KMS-11 (cell line): Measurements from ENCODE around the gene RAB7B.

Source experiments
- H2AFZ ChIP-seq: fragments of 200-600 bp; sonication (generic); 2 replicates; pipeline ENCODE4 v1.6.1; 2016; ENCODE audit warnings: antibody characterized with exemption, mixed run types, low read depth
- H3K27ac ChIP-seq: fragments of 200-600 bp; sonication (generic); 2 replicates; pipeline ENCODE4 v1.6.1; 2016; ENCODE audit warnings: mild to moderate bottlenecking, mixed run types
- H3K27me3 ChIP-seq: fragments of 200-600 bp; sonication (generic); 2 replicates; pipeline ENCODE4 v1.6.1; 2017; ENCODE audit warnings: mild to moderate bottlenecking, low read depth, mixed run types, moderate library complexity; ENCODE audit not compliant: insufficient read depth
- H3K36me3 ChIP-seq: fragments of 200-600 bp; sonication (generic); 2 replicates; pipeline ENCODE4 v1.6.1; 2017; ENCODE audit warnings: mild to moderate bottlenecking, mixed run types; ENCODE audit not compliant: insufficient read depth
- H3K4me1 ChIP-seq: fragments of 200-600 bp; sonication (generic); 2 replicates; pipeline ENCODE4 v1.6.1; 2016; ENCODE audit warnings: mild to moderate bottlenecking, low read depth, mixed run types; ENCODE audit not compliant: poor library complexity, severe bottlenecking
- H3K4me2 ChIP-seq: fragments of 200-600 bp; sonication (generic); 2 replicates; pipeline ENCODE4 v1.7.0; 2016; ENCODE audit warnings: mild to moderate bottlenecking, mixed run types
- H3K4me3 ChIP-seq: fragments of 200-600 bp; sonication (generic); IDR thresholded peaks from 2 replicates; pipeline ENCODE4 v1.6.1; 2017; ENCODE audit warnings: low read depth, low read length, mixed read lengths; ENCODE audit not compliant: insufficient read depth
- H3K79me2 ChIP-seq: fragments of 200-600 bp; sonication (generic); 2 replicates; pipeline ENCODE4 v1.6.1; 2016; ENCODE audit warnings: low read depth, mixed run types; ENCODE audit not compliant: insufficient read depth
- H3K9ac ChIP-seq: fragments of 200-600 bp; sonication (generic); 2 replicates; pipeline ENCODE4 v1.6.1; 2016; ENCODE audit warnings: mild to moderate bottlenecking, mixed run types
- H4K20me1 ChIP-seq: fragments of 200-600 bp; sonication (generic); 2 replicates; pipeline ENCODE4 v1.6.1; 2016; ENCODE audit warnings: mild to moderate bottlenecking, mixed run types; ENCODE audit not compliant: insufficient read depth
- TF ChIP-seq, protein P1 (sequence below): fragments of 200-600 bp; sonication (generic); conservative IDR thresholded peaks from 2 replicates; pipeline ENCODE4 v1.6.1; 2017; ENCODE audit warnings: low read depth, mild to moderate bottlenecking, antibody characterized with exemption, low read length, moderate library complexity, mixed read lengths

The RAB7B gene

DNA sequence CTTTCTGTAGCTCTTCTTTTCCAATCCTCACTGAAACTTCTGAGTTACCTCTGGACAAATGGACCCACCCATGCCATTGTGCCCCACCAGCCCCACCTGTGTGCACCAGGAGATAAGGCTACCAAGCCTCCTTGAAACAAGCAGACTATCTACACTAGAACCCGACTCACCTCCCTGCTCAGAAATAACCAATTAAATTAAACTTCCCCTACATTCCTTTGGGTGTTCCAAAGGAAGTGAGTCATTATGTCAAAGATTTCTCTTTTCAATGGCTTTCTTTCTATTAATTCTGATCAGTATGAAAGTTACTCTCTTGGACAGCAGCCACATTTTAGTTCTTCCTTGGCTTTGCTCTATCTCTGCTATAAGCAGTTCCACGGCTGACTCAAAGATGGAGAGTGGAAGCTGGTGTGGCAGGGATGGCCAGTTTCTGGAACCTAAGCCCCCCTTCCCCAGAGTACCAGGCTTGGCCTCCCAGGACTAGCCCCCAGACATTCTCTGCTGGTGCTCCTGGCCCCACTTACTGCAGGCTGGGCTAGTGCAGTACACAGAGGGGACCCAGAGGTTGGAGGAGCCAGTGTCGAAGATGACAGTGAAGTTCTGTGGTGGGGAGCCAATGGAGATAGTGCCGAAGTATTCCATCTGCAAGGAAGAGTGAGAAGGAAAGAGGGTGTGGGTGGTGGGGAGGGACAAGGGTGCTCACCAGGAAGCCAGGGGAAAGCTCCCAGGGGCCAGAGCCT, 18.6 kb upstream of the RAB7B start:
- Histone ChIP-seq H3K27me3 (no peaks in the 10 kb centered on the region), H4K20me1 (no peaks in the 10 kb centered on the region), H3K4me2 (no peak overlapping the region), H3K27ac (no peak overlapping the region), H3K36me3 (no peaks in the 10 kb centered on the region), H3K9ac (no peak overlapping the region), H2AFZ (no peak overlapping the region), H3K4me3 (no peak overlapping the region), H3K4me1 (no peaks in the 10 kb centered on the region), H3K79me2 (no peaks in the 10 kb centered on the region)
- TF ChIP-seq, protein P1, sequence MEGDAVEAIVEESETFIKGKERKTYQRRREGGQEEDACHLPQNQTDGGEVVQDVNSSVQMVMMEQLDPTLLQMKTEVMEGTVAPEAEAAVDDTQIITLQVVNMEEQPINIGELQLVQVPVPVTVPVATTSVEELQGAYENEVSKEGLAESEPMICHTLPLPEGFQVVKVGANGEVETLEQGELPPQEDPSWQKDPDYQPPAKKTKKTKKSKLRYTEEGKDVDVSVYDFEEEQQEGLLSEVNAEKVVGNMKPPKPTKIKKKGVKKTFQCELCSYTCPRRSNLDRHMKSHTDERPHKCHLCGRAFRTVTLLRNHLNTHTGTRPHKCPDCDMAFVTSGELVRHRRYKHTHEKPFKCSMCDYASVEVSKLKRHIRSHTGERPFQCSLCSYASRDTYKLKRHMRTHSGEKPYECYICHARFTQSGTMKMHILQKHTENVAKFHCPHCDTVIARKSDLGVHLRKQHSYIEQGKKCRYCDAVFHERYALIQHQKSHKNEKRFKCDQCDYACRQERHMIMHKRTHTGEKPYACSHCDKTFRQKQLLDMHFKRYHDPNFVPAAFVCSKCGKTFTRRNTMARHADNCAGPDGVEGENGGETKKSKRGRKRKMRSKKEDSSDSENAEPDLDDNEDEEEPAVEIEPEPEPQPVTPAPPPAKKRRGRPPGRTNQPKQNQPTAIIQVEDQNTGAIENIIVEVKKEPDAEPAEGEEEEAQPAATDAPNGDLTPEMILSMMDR = no peak

DNA sequence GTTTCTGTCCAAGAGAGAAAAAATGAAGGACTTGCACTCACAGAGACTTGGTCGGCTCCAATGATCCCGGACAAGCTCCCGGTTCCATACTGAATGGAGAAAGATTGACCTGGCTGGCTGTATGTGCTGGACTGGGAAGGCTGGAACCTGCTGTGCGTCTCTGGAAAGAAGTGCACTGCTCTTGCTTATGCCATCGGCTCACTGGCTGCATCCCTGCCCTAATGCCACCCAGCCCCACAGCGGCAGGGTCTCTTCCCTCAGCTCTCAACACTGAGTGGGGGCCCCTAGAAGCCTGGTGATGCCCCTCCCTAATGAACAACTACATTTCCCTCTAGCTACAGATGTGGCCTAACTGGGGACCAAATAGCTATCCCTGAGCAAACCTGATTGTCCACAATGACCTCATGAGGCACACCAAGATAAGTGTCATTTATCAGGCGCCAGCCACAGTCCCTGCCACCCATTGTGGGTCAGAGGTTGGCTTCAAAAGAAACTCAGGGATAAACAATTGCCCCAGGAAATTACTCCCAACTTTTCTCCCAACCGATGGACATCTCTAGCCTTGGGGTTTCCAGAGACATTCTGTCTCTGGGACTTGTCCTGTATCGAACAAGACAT, 17.9 kb upstream of the RAB7B start:
- Histone ChIP-seq H3K4me3 (no peak overlapping the region), H3K4me2 (no peak overlapping the region)
- TF ChIP-seq, protein P1 = no peak

DNA sequence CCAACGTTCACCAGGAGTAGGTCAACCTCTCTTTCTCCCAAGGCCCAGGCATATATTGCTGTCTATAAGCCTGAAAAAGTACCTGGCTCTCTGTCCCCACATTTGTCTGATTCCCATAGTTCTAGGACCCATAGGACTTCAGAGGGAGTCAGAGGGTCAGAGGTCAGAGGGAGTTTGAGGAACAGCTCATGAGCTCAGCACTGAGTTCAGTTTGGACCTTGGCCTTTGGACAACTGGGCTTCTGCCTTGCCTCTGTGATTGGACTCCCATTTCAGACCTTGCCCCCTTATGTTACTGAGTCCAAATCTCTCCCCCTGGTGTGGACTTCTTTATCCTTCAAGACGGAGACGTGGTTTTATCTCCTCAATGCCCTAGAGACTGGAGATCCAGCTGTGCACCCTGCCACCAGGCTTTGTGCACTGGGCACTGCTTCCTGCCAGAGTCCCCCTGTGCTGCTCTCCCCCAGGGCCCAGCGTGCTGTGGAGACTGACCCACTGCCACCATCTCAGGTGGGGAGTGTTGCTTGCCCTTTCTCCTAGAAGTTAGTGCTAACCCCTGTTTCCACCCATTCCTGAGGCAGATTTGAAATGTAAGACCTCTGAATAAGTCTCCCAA, 17.3 kb upstream of the RAB7B start:
- Histone ChIP-seq H3K36me3 (no peaks in the 10 kb centered on the region), H4K20me1 (no peaks in the 10 kb centered on the region), H3K4me3 (no peak overlapping the region), H3K9ac (no peak overlapping the region), H3K4me1 (no peaks in the 10 kb centered on the region), H2AFZ (no peak overlapping the region), H3K27me3 (no peaks in the 10 kb centered on the region), H3K79me2 (no peaks in the 10 kb centered on the region), H3K27ac (no peak overlapping the region), H3K4me2 (no peak overlapping the region)
- TF ChIP-seq, protein P1 = no peak

More for the DNA sequence above, 17.9 kb upstream of the RAB7B start:
- no peaks in the 10 kb centered on the region for H3K4me1 ChIP-seq
- H4K20me1 ChIP-seq = no peaks in the 10 kb centered on the region
- H3K79me2 ChIP-seq = no peaks in the 10 kb centered on the region
- H3K9ac ChIP-seq = no peak overlapping the region
- H3K27ac ChIP-seq = no peak overlapping the region
- no peaks in the 10 kb centered on the region for H3K27me3 ChIP-seq
- H2AFZ ChIP-seq = no peak overlapping the region
- no peaks in the 10 kb centered on the region for H3K36me3 ChIP-seq

DNA sequence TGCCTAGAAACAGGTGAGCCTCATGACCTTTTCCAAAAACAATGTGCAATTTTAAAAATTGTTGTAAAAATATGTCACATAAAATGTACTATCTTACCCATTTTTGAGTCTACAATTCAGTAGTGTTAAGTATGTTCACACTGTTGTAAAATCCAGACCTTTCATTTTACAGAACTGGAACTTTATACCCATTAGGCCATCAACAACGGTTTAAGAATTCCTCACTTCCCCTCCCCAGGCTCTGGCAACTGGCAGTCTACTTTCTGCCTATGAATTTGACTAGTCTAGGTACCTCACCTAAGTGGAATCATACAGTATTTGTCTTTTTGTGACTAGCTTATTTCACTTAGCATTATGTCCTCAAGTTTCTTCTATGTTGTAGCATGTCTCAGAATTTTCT, 11.9 kb upstream of the RAB7B start:
- Histone ChIP-seq H3K27ac (no peak overlapping the region), H3K4me2 (no peak overlapping the region), H3K4me1 (no peaks in the 10 kb centered on the region), H3K9ac (no peak overlapping the region), H3K36me3 (no peaks in the 10 kb centered on the region), H3K79me2 (no peaks in the 10 kb centered on the region), H2AFZ (no peak overlapping the region), H3K4me3 (no peak overlapping the region), H4K20me1 (no peaks in the 10 kb centered on the region), H3K27me3 (no peaks in the 10 kb centered on the region)
- TF ChIP-seq, protein P1 = no peak
